Osteoblast (primary cell): ENCODE data around the gene TNS4. TPM values are rescaled to one million over a fixed set of nuclear protein-coding genes. Genes with fewer than 3 reads are reported as not detected.

Experiments used
- DNase-seq: peaks from one replicate; pipeline ENCODE4 v3.0.0; 2011; ENCODE audit warnings: low spot score, mixed read lengths; ENCODE audit not compliant: insufficient read length; ENCODE audit errors: missing footprints
- H2AFZ ChIP-seq: 2 replicates; pipeline ENCODE4 v1.6.0; 2011; ENCODE audit warnings: mild to moderate bottlenecking, low read length
- H3K27ac ChIP-seq: 2 replicates; pipeline ENCODE4 v1.5.1; 2011; ENCODE audit warnings: mild to moderate bottlenecking, low read depth, low read length, moderate library complexity
- H3K27me3 ChIP-seq: 2 replicates; pipeline ENCODE4 v1.6.0; 2012; ENCODE audit warnings: mild to moderate bottlenecking, control low read depth, inconsistent platforms, low read length, moderate library complexity; ENCODE audit not compliant: insufficient read depth
- H3K36me3 ChIP-seq: 2 replicates; pipeline ENCODE4 v1.5.1; 2011; ENCODE audit warnings: mild to moderate bottlenecking, low read length, control low read depth, moderate library complexity; ENCODE audit not compliant: insufficient read depth
- H3K4me1 ChIP-seq: 2 replicates; pipeline ENCODE4 v1.5.1; 2011; ENCODE audit warnings: mild to moderate bottlenecking, low read length, control low read depth, moderate library complexity; ENCODE audit not compliant: insufficient read depth
- H3K4me2 ChIP-seq: 2 replicates; pipeline ENCODE4 v1.6.0; 2011; ENCODE audit warnings: mild to moderate bottlenecking, low read length; ENCODE audit not compliant: insufficient read depth
- H3K4me3 ChIP-seq: fragments of 200-600 bp; sonication (generic); 3 replicates; pipeline ENCODE4 v1.5.1; 2012; ENCODE audit warnings: mild to moderate bottlenecking, low read length, inconsistent platforms; ENCODE audit not compliant: insufficient read depth
- H3K79me2 ChIP-seq: 2 replicates; pipeline ENCODE4 v1.6.0; 2012; ENCODE audit warnings: mild to moderate bottlenecking, low read length, control low read depth, inconsistent platforms; ENCODE audit not compliant: insufficient read depth
- H3K9me3 ChIP-seq: 2 replicates; pipeline ENCODE4 v1.5.1; 2011; ENCODE audit warnings: low read depth, low read length, control low read depth
- H4K20me1 ChIP-seq: 2 replicates; pipeline ENCODE4 v1.6.0; 2012; ENCODE audit warnings: mild to moderate bottlenecking, low read length, control low read depth; ENCODE audit not compliant: insufficient read depth
- CTCF ChIP-seq: IDR thresholded peaks from 2 replicates; pipeline ENCODE4 v1.5.1; 2011; ENCODE audit warnings: mild to moderate bottlenecking, low read depth, low read length, moderate library complexity; ENCODE audit errors: extremely low read depth
- total RNA-seq: library from RNA; depleted of rRNA; stranded (reverse); fragments of >200 nt; gene quantifications from 2 replicates; pipeline ENCODE4 v1.2.3, GENCODE V29; 2012

The TNS4 gene
- total RNA-seq, 1 donor: under 0.01 TPM

- DNase-seq: no peak
- Histone ChIP-seq H3K4me2 (no peak overlapping the region), H3K9me3 (no peaks in the 10 kb centered on the region), H3K4me3 (no peak overlapping the region), H4K20me1 (no peaks in the 10 kb centered on the region), H3K27ac (no peak overlapping the region), H3K36me3 (no peaks in the 10 kb centered on the region), H3K27me3 (no peaks in the 10 kb centered on the region), H2AFZ (no peak overlapping the region), H3K79me2 (no peaks in the 10 kb centered on the region), H3K4me1 (peaks cover 28% of the 10 kb centered on the region)
- TF ChIP-seq CTCF: no peak
Observed at GRCh38 chr17:40473573-40474365, 27.7 kb downstream of the TNS4 start.

- DNase-seq: peak; percentile 49
- TF ChIP-seq CTCF: no peak
Observed at GRCh38 chr17:40472733-40473452, 28.5 kb downstream of the TNS4 start.

GRCh38 chr17:40471846-40472732 is 29.3 kb downstream of the TNS4 start:
- Histone ChIP-seq H3K4me2 (no peak overlapping the region), H3K27me3 (no peaks in the 10 kb centered on the region), H3K4me1 (peaks cover 28% of the 10 kb centered on the region), H3K79me2 (no peaks in the 10 kb centered on the region), H3K9me3 (no peaks in the 10 kb centered on the region), H4K20me1 (no peaks in the 10 kb centered on the region), H3K36me3 (no peaks in the 10 kb centered on the region), H3K4me3 (no peak overlapping the region), H2AFZ (no peak overlapping the region), H3K27ac (peak overlapping the region; percentile 87)
- TF ChIP-seq CTCF: no peak
- peak; percentile 47 for DNase-seq

More at GRCh38 chr17:40472733-40473452, 28.5 kb downstream of the TNS4 start:
- H3K4me3 ChIP-seq: no peak overlapping the region
- no peaks in the 10 kb centered on the region for H3K9me3 ChIP-seq
- no peaks in the 10 kb centered on the region for H3K79me2 ChIP-seq
- peaks cover 28% of the 10 kb centered on the region for H3K4me1 ChIP-seq
- H3K27me3 ChIP-seq: no peaks in the 10 kb centered on the region
- H3K4me2 ChIP-seq: no peak overlapping the region
- H3K27ac ChIP-seq: peak overlapping the region; percentile 87
- no peaks in the 10 kb centered on the region for H4K20me1 ChIP-seq
- H2AFZ ChIP-seq: no peak overlapping the region
- no peaks in the 10 kb centered on the region for H3K36me3 ChIP-seq
